Parathyroid adenoma (tissue), 2 donors: Measurements from ENCODE around the gene ERN1.

Source experiments
- H2AFZ ChIP-seq: fragments of 300-600 bp; sonication (generic); one replicate; pipeline ENCODE4 v1.7.0; 2017; ENCODE audit warnings: antibody characterized with exemption, mild to moderate bottlenecking
- H3K27ac ChIP-seq: fragments of 300-600 bp; sonication (generic); one replicate; pipeline ENCODE4 v1.7.0; 2017
- H3K27me3 ChIP-seq: fragments of 300-600 bp; sonication (generic); one replicate; pipeline ENCODE4 v1.7.0; 2017; ENCODE audit warnings: low read length; ENCODE audit not compliant: control insufficient read depth, insufficient read depth
- H3K36me3 ChIP-seq: fragments of 300-600 bp; sonication (generic); one replicate; pipeline ENCODE4 v1.7.0; 2017; ENCODE audit warnings: low read length; ENCODE audit not compliant: control insufficient read depth, insufficient read depth
- H3K4me1 ChIP-seq: fragments of 300-600 bp; sonication (generic); one replicate; pipeline ENCODE4 v1.7.0; 2017; ENCODE audit warnings: control low read depth
- H3K4me2 ChIP-seq: fragments of 300-600 bp; sonication (generic); one replicate; pipeline ENCODE4 v1.7.0; 2017; ENCODE audit warnings: low read length
- H3K4me3 ChIP-seq: fragments of 300-600 bp; sonication (generic); one replicate; pipeline ENCODE4 v1.7.0; 2017; ENCODE audit warnings: low read depth, low read length
- H3K79me2 ChIP-seq: fragments of 300-600 bp; sonication (generic); one replicate; pipeline ENCODE4 v1.7.0; 2017; ENCODE audit warnings: control low read depth
- H3K9ac ChIP-seq: fragments of 300-600 bp; sonication (generic); one replicate; pipeline ENCODE4 v1.7.0; 2017; ENCODE audit warnings: mild to moderate bottlenecking
- H3K9me3 ChIP-seq: fragments of 300-600 bp; sonication (generic); one replicate; pipeline ENCODE4 v1.7.0; 2017; ENCODE audit warnings: low read length; ENCODE audit not compliant: control insufficient read depth
- TF ChIP-seq, protein P1 (sequence below): fragments of 300-600 bp; sonication (generic); IDR thresholded peaks from one replicate; pipeline ENCODE4 v1.7.0; 2017; ENCODE audit warnings: antibody characterized with exemption, mild to moderate bottlenecking
- donor health status: primary hyperparathyroidism.

Gene ERN1

DNA sequence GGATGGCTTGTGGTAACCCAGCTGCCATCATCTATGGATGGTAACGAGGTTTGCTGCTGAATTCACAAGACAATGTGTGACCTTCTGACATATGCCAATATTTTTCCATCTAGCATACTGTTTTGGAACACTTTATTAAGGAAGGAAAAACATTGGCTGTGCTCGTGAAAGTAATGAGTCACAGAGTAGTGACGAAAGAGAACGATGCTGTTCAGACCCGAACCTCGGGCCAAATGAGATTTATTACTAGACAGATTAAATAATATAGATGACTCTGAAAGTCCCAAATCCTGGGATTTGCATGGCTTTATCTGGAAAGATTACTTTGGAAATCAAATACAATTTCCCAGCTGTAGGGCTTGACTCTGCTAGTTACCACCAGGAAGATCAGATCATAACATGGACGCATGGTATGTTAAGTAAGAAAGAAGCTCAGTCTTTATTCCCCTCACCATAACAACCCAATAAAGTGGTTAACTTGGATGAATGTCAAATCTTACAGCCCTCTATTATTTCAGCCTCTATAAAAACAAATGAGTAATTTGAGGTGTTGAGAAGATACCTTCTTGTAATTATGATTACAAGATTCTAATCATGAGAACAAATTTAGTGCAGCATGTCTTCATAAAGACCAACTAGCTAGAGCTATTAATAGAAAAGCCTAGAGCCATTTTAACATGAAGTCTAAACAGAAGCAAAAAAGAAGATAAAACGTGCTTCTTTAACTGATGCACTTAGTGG lies 32.6 kb downstream of the ERN1 start:
- TF ChIP-seq, protein P1, sequence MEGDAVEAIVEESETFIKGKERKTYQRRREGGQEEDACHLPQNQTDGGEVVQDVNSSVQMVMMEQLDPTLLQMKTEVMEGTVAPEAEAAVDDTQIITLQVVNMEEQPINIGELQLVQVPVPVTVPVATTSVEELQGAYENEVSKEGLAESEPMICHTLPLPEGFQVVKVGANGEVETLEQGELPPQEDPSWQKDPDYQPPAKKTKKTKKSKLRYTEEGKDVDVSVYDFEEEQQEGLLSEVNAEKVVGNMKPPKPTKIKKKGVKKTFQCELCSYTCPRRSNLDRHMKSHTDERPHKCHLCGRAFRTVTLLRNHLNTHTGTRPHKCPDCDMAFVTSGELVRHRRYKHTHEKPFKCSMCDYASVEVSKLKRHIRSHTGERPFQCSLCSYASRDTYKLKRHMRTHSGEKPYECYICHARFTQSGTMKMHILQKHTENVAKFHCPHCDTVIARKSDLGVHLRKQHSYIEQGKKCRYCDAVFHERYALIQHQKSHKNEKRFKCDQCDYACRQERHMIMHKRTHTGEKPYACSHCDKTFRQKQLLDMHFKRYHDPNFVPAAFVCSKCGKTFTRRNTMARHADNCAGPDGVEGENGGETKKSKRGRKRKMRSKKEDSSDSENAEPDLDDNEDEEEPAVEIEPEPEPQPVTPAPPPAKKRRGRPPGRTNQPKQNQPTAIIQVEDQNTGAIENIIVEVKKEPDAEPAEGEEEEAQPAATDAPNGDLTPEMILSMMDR: no peak
- Histone ChIP-seq H2AFZ (no peak overlapping the region), H3K4me2 (no peak overlapping the region), H3K79me2 (peaks cover 13% of the 10 kb centered on the region), H3K9ac (no peak overlapping the region), H3K36me3 (no peaks in the 10 kb centered on the region), H3K27ac (no peak overlapping the region), H3K9me3 (no peaks in the 10 kb centered on the region), H3K4me3 (no peak overlapping the region), H3K4me1 (peaks cover 6% of the 10 kb centered on the region), H3K27me3 (no peaks in the 10 kb centered on the region)

DNA sequence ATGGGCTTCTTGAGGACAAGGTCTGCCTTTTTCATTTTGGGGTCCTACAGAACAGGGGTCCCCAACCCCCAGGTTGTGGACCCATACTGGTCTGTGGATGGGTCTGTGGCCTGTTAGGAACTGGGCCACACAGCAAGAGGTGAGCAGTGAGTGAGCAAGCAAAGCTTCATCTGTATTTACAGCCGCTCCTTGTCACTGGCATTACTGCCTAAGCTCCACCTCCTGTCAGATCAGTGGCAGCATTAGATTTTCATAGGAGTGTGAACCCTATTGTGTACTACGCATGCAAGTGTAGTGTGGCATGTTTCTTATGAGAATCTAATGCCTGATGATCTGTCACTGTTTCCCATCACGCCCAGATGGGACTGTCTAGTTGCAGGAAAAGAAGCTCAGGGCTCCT lies 33.9 kb downstream of the ERN1 start:
- TF ChIP-seq, protein P1: no peak
- Histone ChIP-seq H3K27ac (no peak overlapping the region), H3K9me3 (no peaks in the 10 kb centered on the region), H3K9ac (no peak overlapping the region), H3K4me3 (no peak overlapping the region), H3K27me3 (no peaks in the 10 kb centered on the region), H3K79me2 (peaks cover 14% of the 10 kb centered on the region), H3K36me3 (no peaks in the 10 kb centered on the region), H2AFZ (no peak overlapping the region), H3K4me1 (peaks cover 4% of the 10 kb centered on the region), H3K4me2 (no peak overlapping the region)

DNA sequence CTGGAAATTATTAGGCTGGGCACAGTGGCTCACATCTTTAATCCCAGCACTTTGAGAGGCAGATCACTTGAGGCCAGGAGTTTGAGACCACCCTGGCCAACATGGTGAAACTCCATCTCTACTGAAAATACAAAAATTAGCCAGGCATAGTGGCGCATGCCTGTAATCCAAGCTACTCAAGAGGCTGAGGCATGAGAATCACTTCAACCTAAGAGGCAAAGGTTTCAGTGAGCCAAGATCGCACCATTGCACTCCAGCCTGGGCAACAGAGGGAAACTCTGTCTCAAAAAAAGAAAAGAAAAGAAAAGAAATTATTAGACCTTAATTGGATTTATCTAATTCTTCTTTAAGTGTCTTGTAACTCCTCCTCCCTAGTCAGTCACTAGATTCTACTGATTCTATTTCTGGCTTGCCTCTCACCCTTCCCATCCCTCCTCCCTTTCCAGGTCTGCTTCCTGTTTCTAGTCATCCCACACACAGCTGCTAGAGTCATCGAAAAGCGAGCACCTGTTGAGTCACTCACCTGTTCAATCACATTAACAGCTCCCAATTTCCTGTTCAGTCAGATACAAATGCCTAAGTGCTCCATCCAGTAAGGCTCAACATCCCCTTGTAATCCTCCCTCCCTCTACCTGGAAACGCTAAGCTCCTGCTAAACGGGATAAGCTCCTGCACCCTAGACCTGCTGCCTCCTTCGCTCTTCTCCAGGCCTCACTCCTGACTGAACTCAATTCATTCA lies 34.6 kb downstream of the ERN1 start:
- no peak overlapping the region for H3K4me2 ChIP-seq
- peaks cover 6% of the 10 kb centered on the region for H3K4me1 ChIP-seq
- H3K36me3 ChIP-seq: no peaks in the 10 kb centered on the region
- H3K79me2 ChIP-seq: peaks cover 12% of the 10 kb centered on the region
- H3K9me3 ChIP-seq: no peaks in the 10 kb centered on the region
- H3K27me3 ChIP-seq: no peaks in the 10 kb centered on the region
- H2AFZ ChIP-seq: no peak overlapping the region
- no peak overlapping the region for H3K4me3 ChIP-seq
- TF ChIP-seq, protein P1: no peak
- H3K27ac ChIP-seq: no peak overlapping the region
- H3K9ac ChIP-seq: no peak overlapping the region

DNA sequence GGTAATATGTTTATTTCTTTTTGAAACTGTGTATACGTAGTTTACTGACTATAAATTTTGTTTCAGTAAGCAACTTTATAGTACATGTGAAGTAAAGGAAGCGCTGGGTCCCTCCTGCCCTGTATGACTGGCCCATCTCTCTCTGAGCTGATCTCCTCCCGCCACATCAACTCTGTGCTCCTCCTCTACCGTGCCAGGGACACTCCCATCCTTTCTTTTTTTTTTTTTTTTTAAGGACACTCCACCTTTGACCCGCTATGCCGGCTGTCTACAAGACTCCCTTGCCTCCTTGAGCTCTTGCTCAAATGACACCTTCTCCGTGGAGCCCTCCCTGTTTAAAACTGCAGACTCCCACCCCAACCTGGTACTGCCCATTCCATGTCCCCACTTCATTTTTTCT lies 35.5 kb downstream of the ERN1 start:
- H3K79me2 ChIP-seq: peaks cover 5% of the 10 kb centered on the region
- H3K27me3 ChIP-seq: no peaks in the 10 kb centered on the region
- no peak overlapping the region for H3K4me3 ChIP-seq
- H3K9me3 ChIP-seq: no peaks in the 10 kb centered on the region
- no peak overlapping the region for H2AFZ ChIP-seq
- no peak overlapping the region for H3K27ac ChIP-seq
- H3K4me2 ChIP-seq: no peak overlapping the region
- TF ChIP-seq, protein P1: no peak
- H3K4me1 ChIP-seq: peaks cover 6% of the 10 kb centered on the region
- H3K36me3 ChIP-seq: no peaks in the 10 kb centered on the region
- H3K9ac ChIP-seq: no peak overlapping the region
